Fibroblast of skin of right quadriceps (primary cell): ENCODE data around the gene TOX2.

Source experiments
- DNase-seq: peaks from one replicate; pipeline ENCODE4 v3.0.0-alpha.2; 2013

Gene TOX2

DNA sequence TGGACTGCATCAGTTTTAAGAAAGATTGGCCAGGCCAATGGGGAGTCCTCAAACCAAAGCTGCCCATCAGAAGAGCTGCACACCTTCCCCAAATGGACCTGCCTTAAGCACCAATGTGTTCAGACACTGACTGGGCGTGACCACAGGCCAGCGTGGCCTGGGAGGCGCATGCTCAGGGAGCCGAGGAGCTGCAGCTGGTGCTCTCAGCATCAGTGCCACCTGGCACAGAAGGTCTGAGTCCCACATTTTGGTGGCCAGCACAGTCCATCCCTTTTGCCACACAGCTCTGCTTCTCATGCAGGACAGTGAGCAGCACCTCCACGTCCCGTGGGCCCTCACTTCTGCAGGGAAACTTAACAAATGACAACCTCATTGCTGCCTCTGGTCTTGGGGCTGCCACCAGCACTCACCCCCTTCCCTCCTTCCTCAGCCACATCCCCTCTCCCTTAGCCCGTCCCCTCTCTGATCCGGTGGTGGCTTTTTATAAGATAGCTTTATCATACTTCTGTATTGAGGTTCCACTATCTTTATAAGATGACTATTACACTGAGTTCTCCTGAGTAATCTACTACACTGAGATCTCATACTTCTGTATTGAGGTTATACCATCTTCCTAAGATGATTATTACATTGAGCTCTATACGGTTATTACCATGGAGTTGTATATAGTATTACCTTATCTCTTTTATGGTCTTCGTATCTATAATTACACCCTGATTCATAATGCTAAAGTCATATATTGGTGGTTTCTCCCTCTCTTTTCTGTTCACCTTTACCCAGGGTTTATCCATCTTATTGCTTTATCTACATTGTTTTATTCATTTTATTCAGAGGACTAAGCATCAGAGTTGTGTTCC, 109.1 kb downstream of the TOX2 start:
- no peak for DNase-seq

GRCh38 chr20:44024820-44025580, 110.3 kb downstream of the TOX2 start:
- no peak for DNase-seq

GRCh38 chr20:44025756-44026155, 111.1 kb downstream of the TOX2 start:
- DNase-seq = no peak

DNA sequence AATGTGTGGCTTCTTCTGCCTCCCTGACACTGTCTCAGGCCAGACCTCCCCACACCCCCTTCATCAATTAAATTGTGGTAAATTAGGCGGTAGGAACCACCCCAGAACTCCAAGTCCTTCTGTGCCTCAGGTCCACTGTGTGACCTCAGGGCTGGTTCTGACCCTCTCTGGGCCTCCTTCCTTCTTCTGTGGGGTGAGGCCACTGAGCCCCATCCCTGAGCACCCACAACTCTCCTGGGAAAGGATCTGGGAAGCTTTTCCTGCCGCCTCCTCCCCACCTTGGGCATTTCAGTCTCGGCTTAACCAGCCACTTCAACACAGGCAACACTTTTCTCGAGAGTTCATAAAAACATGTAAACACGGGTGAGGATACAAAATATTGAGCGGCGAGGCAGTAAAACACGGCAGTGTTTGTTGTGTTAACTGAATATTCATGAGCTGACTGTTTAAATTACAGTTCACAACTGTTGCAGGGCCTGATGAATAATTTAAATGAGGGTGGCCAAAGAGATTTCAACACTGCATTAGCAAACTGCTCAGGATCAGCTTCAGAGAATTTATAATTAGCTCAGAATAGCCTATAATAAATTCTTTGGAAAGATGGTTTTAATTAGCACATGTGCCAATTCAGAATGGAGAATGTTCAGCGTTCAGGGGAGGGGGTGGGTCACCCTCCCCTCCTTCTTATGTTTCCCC, 112.1 kb downstream of the TOX2 start:
- DNase-seq = peak; percentile 86

GRCh38 chr20:44027343-44028002, 112.8 kb downstream of the TOX2 start:
- DNase-seq = no peak

- DNase-seq = peak; percentile 71
Observed at GRCh38 chr20:44028003-44028730, 113.5 kb downstream of the TOX2 start.

- no peak for DNase-seq
Observed at GRCh38 chr20:44028868-44029847, 114.5 kb downstream of the TOX2 start.

- DNase-seq = no peak
Observed at GRCh38 chr20:44029848-44030230, 115.2 kb downstream of the TOX2 start.

- no peak for DNase-seq
Observed at GRCh38 chr20:44030394-44030793, 115.7 kb downstream of the TOX2 start.

DNA sequence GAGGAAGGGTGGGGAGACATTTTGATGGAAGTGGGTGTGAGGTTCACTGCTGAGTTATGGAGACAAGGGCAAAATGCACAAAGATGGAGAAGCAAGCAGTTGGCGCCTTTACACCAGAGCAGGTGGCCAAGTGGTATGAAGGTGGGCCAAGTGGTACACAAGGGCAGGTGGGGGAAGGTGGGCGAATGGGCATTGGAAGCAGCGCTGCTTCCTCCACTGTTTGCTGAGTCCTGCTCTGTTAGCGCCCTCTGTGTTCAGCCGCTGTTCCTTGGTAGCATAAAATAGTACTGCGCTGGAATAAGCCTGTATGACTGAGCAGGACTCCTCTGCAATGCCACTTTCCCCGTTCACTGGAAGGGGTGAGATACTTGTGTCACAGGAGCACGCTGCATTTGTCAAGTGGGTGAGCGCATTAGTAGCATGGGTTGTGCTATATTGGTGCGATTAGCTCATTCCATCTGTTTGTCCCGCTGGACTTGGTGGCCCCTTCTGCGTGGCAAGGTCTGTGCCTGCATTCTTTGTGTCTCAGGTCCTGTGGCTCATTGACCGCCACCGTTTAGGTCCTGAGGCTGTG, 116.4 kb downstream of the TOX2 start:
- DNase-seq = no peak

- no peak for DNase-seq
Observed at GRCh38 chr20:44031781-44032582, 117.3 kb downstream of the TOX2 start.

GRCh38 chr20:44032583-44033331, 118.1 kb downstream of the TOX2 start:
- no peak for DNase-seq

DNA sequence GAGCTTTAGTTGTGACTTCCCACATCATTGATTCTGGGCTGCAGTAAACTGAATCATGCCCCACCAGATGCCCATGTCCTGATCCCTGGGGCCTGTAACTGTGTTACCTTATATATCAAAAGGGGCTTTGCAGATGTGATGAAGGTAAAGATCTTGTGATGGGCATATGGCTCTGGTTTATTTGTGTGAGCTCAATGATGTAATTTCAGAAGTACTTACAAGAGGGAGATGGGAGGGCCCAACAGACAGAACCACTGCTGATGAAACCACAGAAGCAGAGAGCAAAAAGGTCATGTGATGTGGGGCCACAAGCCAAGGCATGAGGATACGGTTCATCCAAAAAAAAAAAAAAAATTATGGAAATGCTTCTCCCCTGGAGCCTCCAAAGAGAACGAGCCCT, 118.7 kb downstream of the TOX2 start:
- DNase-seq = peak; percentile 50

- no peak for DNase-seq
Observed at GRCh38 chr20:44033873-44034272, 119.2 kb downstream of the TOX2 start.

DNA sequence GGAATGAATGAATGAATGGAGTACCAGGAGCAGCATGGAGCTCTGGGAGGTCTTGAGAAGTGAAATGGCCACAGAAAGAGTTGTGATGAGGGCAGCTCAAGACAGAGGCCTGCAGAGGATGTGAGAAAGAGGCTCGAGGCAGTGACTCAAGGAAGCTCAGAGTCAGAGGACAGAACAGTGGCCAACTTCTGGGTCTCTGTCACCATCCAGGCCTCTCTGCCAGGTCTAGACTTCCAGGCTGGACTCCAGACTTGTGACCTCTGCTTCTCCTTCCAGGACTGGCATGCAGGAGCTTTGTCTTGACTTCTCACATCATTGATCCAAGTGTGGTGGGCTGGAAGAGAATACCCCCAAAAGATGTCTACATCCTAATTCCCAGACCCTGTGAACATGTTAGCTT, 119.8 kb downstream of the TOX2 start:
- DNase-seq = no peak

DNA sequence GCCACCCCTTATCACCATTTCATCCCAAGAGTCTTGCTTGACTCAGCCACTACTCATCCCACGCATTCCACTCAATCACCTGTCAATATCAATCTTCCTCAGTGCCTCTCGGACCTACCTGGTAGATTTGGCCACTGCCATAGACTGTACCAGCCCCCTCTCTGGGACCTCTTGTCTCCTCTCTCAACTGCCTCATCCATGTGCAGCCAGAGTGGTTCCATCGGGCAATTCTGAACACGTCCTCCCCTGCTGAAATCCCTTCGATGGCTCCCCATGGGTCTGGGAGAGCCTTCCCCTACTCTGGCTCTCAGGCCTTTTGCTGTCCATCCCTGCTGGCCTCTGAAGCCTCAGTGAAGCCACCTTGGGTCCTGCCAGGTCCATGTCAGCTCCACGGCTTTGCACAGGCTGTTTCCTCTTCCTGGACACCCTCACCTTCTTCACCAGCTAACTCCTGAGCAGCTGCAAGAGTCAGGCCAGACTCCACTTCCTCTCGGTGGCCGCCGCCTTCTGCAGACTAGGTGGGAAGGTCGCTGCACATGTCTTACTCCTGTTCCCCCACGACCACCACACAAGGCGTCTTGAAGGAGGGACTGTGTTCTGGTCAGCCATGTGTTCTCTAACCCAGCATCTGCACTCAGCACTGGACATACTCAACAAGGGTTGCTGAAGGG, 120.4 kb downstream of the TOX2 start:
- DNase-seq = no peak

GRCh38 chr20:44035924-44036323, 121.3 kb downstream of the TOX2 start:
- no peak for DNase-seq

GRCh38 chr20:44036441-44036840, 121.8 kb downstream of the TOX2 start:
- no peak for DNase-seq
